Sigmoid colon (tissue), 7 donors: Measurements from ENCODE around the gene POMZP3. TPM values are rescaled to one million over a fixed set of nuclear protein-coding genes. Genes with fewer than 3 reads are reported as not detected.

Experiments used
- polyA plus RNA-seq, 3 donors: library from polyadenylated mRNA; stranded (reverse); fragments of 200-250 nt; gene quantifications; one replicate each; pipeline ENCODE4 v1.2.3, GENCODE V29; 2013
- total RNA-seq, 4 donors: library from RNA; depleted of rRNA; stranded (reverse); fragments of >200 nt; gene quantifications; one replicate each; pipeline ENCODE4 v1.1.0, GENCODE V29; 2016
- donor health status: healthy with polysubstance abuse.
- donor health status: Bipolar disorder and iron deficiency.
- donor health status: healthy.

The POMZP3 gene
- total and polyA plus RNA-seq, 7 donors, result 3.0 to 12.2 (median 7.5) TPM

Other genes with a start within 250 kb of the POMZP3 start
- gene SSC4D, start 217.6 kb downstream of the POMZP3 start, total RNA-seq, result 1 to 10 TPM in 1 of 4 donors, under 1 TPM in 1, not detected in 2; 0.71 to 3.6 TPM
- 1 to 10 TPM in 1 of 3 donors, under 1 TPM in 1, not detected in 1; 0.47 to 1.2 TPM for gene SSC4D, start 217.6 kb downstream of the POMZP3 start, polyA plus RNA-seq
- 1 to 10 TPM in 3 of 4 donors, not detected in 1; 1.4 to 2.1 (median 1.8) TPM for gene ZP3, start 202.3 kb downstream of the POMZP3 start, total RNA-seq
- gene ZP3, start 202.3 kb downstream of the POMZP3 start, polyA plus RNA-seq, result 1 to 10 TPM; 1.4 to 4.8 (median 4.5) TPM
- gene DTX2, start 165.6 kb downstream of the POMZP3 start, total RNA-seq, result 10 to 100 TPM; 11.1 to 29.9 (median 17.0) TPM
- gene DTX2, start 165.6 kb downstream of the POMZP3 start, polyA plus RNA-seq, result 10 to 100 TPM; 23.4 to 71.9 (median 37.9) TPM
- 1 to 10 TPM in 1 of 4 donors, under 1 TPM in 3; 0.27 to 3.9 (median 0.77) TPM for gene UPK3B, start 116.7 kb downstream of the POMZP3 start, total RNA-seq
- 1 to 10 TPM in 1 of 3 donors, under 1 TPM in 1, not detected in 1; 0.92 to 1.9 TPM for gene UPK3B, start 116.7 kb downstream of the POMZP3 start, polyA plus RNA-seq
- gene SPDYE16, start 84.0 kb downstream of the POMZP3 start, total RNA-seq, result 1 to 10 TPM in 1 of 4 donors, under 1 TPM in 1, not detected in 2; 0.16 to 2.5 TPM
- gene SPDYE16, start 84.0 kb downstream of the POMZP3 start, polyA plus RNA-seq, result under 1 TPM in 2 of 3 donors, not detected in 1; 0.06 to 0.60 TPM